Activated naive CD8-positive, alpha-beta T cell treated with anti-CD3 and anti-CD28 coated beads, Interleukin-2, amount 10 ng/mL, durations not matched to agents 7 days and 5 days (primary cell): ENCODE measurements around the gene KIAA1217. TPM values are rescaled to one million over a fixed set of nuclear protein-coding genes. Genes with fewer than 3 reads are reported as not detected.

Experiments used
- ATAC-seq: fragments of 150-1000 bp; cut with Tn5 transposase; one replicate; pipeline ENCODE4 v1.10.0; 2021; ENCODE audit warnings: low read depth, moderate library complexity
- POLR2A ChIA-PET: fragments of 350-600 bp; sonication (Branson Sonifier 250); formaldehyde crosslinking; loops from one replicate; lab custom pipeline; 2021; ENCODE audit warnings: antibody characterized with exemption; lab: Charles Lee
- DNase-seq: peaks from one replicate; pipeline ENCODE4 v3.0.0; 2021
- H3K27ac Mint-ChIP-seq: one replicate; pipeline ENCODE4 v1.8.0; 2022; ENCODE audit warnings: mild to moderate bottlenecking, mixed read lengths
- H3K27me3 Mint-ChIP-seq: one replicate; pipeline ENCODE4 v1.8.0; 2022; ENCODE audit warnings: mild to moderate bottlenecking, moderate library complexity, mixed read lengths
- H3K36me3 Mint-ChIP-seq: one replicate; pipeline ENCODE4 v1.8.0; 2021; ENCODE audit warnings: mild to moderate bottlenecking, mixed read lengths
- H3K4me1 Mint-ChIP-seq: one replicate; pipeline ENCODE4 v1.8.0; 2021; ENCODE audit warnings: mixed read lengths
- H3K4me3 Mint-ChIP-seq: one replicate; pipeline ENCODE4 v1.8.0; 2022; ENCODE audit warnings: mild to moderate bottlenecking, moderate library complexity, mixed read lengths
- H3K9me3 Mint-ChIP-seq: one replicate; pipeline ENCODE4 v1.8.0; 2021; ENCODE audit warnings: mixed read lengths
- total RNA-seq, 2 experiments: library from RNA; stranded (reverse); gene quantifications; one replicate each; pipeline ENCODE4 v1.2.3, GENCODE V29; 2021

Gene KIAA1217
- total RNA-seq, 2 experiments from 2014 or later = 0.06 TPM; not detected in 1

DNA sequence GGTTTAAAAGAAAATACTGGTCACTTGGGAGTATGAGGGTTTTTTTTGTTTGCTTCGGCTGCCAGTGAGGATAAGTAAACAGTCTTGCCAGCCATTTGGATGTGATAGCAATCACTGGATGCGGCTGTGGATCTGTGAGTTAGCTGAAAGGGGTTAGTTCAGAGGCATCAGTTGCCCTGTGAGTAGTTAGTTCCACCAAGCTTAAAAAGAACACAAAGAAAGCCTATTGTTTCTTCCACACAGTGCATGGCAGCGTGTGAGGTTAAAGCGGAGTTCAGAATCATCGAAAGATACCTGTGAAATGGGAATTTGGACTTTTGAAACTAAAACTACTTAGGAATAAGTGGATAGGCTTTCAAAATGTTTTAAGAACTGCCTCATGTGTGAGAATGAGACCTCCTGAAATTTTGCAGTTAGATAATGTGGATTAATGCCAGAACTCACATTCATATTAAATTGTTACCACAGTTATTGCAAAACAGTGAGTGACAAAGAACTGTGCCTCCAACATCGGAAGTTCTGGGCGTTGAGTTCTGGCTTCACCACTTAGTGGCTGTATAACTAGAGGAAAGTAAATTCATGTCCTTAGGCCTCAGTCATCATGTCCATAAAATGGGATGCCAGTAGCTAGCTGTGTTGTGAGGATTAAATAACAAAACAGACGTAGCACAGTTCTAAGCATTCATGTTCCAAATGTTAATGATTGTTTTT, 31.3 kb downstream of the KIAA1217 start:
- Mint-ChIP-seq H3K36me3 (no peaks in the 10 kb centered on the region), H3K9me3 (no peaks in the 10 kb centered on the region), H3K27ac (no peak overlapping the region), H3K4me1 (no peaks in the 10 kb centered on the region), H3K27me3 (peaks cover 11% of the 10 kb centered on the region), H3K4me3 (no peak overlapping the region)
- ATAC-seq (no peak), DNase-seq (no peak)
- POLR2A ChIA-PET = no interaction called here

DNA sequence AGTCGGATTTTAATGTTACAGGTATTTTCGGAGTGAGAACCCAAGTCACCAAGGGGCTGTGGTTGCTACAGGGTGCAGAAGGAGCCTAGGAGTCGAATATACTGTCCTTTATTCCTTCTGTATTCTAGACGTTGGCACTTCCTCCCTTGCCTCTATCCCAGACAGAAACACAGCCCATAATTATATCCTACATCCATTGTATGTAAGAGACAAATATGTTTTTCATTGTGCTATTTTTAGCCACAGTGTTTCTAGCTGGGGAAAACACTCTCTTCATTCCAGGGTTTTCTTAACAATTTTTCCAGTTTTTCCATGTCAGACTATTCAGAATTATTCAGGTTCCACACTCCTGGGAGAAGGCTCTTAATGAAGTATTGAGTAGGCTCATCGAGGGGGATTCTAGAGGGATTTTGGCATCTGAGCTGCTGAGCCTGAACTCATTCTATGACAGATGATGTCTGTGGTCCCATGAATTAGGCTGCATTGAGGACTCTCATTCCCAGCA, 32.6 kb downstream of the KIAA1217 start:
- POLR2A ChIA-PET = no interaction called here
- H3K4me3 Mint-ChIP-seq = no peak overlapping the region
- H3K9me3 Mint-ChIP-seq = no peaks in the 10 kb centered on the region
- peaks cover 11% of the 10 kb centered on the region for H3K27me3 Mint-ChIP-seq
- no peaks in the 10 kb centered on the region for H3K36me3 Mint-ChIP-seq
- no peak for DNase-seq
- no peak overlapping the region for H3K27ac Mint-ChIP-seq
- ATAC-seq = no peak
- no peaks in the 10 kb centered on the region for H3K4me1 Mint-ChIP-seq

DNA sequence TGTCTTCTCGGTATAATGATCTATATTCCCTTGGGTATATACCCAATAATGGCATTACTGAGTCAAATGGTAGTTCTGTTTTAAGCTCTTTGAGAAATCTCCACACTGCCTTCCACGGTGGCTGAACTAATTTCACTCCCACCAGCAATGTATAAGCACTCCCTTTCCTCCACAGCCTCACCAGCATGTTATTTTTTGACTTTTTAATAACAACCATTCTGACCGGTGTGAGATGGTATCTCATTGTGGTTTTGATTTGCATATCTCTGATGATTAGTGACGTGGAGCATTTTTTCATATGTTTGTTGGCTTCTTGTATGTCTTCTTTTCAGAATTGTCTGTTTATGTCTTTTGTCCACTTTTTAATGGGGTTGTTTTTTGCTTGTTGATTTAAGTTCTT, 33.6 kb downstream of the KIAA1217 start:
- Mint-ChIP-seq H3K36me3 (no peaks in the 10 kb centered on the region), H3K4me1 (no peaks in the 10 kb centered on the region), H3K4me3 (no peak overlapping the region), H3K27ac (no peak overlapping the region), H3K27me3 (peaks cover 11% of the 10 kb centered on the region), H3K9me3 (no peaks in the 10 kb centered on the region)
- POLR2A ChIA-PET = no interaction called here
- no peak for ATAC-seq
- no peak for DNase-seq

DNA sequence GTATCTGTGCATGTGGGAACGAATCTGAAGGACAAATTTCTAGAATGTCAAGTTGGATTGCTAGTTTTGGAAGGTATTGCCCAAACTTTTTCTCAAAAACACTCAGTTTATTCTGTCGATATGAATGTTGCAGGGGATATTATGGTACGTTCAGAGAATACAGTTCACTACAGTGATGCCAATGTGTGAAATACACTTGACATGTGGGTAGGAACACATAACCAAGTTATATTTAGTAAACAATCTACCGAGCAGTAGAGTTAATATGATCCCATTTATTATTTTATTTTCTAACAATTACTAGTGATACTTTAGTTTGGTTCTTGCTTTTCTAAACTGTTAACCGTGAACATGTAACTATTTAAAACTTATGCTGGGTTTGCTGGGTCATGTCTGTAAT, 37.4 kb downstream of the KIAA1217 start:
- H3K9me3 Mint-ChIP-seq = no peaks in the 10 kb centered on the region
- H3K4me1 Mint-ChIP-seq = no peaks in the 10 kb centered on the region
- DNase-seq (no peak), ATAC-seq (no peak)
- H3K4me3 Mint-ChIP-seq = no peak overlapping the region
- no peaks in the 10 kb centered on the region for H3K36me3 Mint-ChIP-seq
- no peak overlapping the region for H3K27ac Mint-ChIP-seq
- no peaks in the 10 kb centered on the region for H3K27me3 Mint-ChIP-seq
- POLR2A ChIA-PET = no interaction called here

DNA sequence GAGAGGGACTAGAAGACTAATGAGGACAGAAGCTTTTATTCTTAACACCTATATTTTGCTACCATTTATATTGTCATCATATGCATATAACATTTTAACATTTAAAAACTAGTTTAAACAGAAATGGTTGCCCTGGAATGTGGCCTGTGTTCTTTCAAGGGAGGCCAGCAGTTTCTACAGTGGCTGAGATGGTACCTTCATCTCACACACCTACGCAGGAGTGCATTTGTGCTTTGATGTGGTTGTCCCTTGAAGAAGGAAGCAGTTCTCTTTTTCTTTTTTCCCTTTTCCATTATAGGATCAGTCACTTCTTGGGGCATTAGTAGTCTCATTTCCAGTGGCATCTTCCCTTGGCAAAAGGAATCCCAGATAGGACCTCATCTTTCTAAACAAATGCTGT, 38.9 kb downstream of the KIAA1217 start:
- ATAC-seq (no peak), DNase-seq (no peak)
- POLR2A ChIA-PET = no interaction called here
- H3K27ac Mint-ChIP-seq = no peak overlapping the region
- no peaks in the 10 kb centered on the region for H3K9me3 Mint-ChIP-seq
- no peaks in the 10 kb centered on the region for H3K27me3 Mint-ChIP-seq
- H3K36me3 Mint-ChIP-seq = no peaks in the 10 kb centered on the region
- no peaks in the 10 kb centered on the region for H3K4me1 Mint-ChIP-seq
- H3K4me3 Mint-ChIP-seq = no peak overlapping the region

DNA sequence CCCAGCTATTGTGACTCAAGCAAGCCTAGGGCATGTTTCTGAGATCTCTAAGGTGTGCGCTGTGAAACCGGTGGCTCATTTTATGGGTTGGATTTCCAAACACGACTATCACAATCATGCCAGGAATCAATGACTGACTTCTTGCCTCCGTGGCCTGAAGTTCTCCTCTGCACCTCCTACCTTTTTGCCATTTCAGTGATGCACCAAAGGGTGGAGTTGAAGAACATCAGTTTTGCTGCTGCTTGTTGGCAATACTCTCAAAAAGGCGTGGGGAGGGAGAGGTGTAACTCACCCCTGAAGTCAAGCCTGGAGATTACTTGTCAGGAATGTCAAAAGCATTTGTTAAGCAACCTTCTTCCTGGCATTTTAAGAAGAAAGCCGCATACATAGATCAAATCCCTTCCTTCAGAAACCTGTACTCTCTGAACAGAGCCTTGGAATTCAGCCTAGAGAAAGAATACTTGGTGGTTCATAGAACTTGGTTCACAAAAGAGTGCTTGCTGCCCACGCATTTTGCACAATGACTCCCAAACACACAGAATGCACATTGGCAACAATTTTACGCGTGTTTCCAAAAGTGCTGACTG, 41.0 kb downstream of the KIAA1217 start:
- POLR2A ChIA-PET = no interaction called here
- Mint-ChIP-seq H3K4me3 (no peak overlapping the region), H3K9me3 (no peaks in the 10 kb centered on the region), H3K4me1 (no peaks in the 10 kb centered on the region), H3K27ac (no peak overlapping the region), H3K27me3 (no peaks in the 10 kb centered on the region), H3K36me3 (no peaks in the 10 kb centered on the region)
- ATAC-seq (no peak), DNase-seq (no peak)

DNA sequence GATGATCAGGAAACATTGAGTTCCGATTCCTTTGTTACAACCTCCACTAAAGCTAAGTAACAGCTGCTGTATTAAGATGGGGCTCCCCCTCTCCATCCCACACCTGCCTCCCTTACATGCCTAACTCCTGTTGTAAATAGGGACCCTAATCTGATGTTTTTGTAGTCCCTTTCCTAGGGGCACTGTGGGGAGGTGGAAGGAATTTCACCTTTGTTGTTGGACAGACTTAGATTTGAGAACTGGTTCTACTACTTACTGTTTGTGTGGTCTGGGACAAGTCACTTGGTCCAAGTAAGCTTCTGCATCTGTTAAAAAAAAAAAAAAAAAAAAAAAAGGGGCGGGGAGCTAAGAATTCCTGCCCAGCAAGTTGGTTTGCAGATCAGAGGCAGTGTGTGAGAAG, 42.6 kb downstream of the KIAA1217 start:
- Mint-ChIP-seq H3K9me3 (no peaks in the 10 kb centered on the region), H3K36me3 (no peaks in the 10 kb centered on the region), H3K4me3 (no peak overlapping the region), H3K4me1 (no peaks in the 10 kb centered on the region), H3K27ac (no peak overlapping the region), H3K27me3 (no peaks in the 10 kb centered on the region)
- no peak for ATAC-seq
- no peak for DNase-seq
- POLR2A ChIA-PET = no interaction called here

DNA sequence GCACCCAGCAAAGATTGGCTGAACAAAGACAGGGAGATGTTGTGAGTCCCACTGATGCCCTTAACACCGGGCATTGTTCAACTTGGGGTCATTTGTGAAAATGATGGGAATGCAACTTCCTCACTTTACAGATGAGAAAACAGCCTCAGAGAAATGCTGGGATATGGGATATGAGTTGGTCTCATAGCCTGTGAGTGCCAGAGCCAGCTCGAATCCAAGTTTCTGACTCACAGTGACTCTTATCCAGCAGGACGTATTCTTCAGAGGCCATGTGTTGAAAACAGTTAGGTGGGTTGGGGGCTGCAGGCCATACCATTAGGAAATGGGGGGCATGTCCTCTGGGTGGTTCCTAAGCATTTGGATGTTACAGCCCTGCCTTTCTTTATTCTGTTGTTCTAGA, 45.2 kb downstream of the KIAA1217 start:
- H3K4me1 Mint-ChIP-seq = no peaks in the 10 kb centered on the region
- DNase-seq (no peak), ATAC-seq (no peak)
- no peaks in the 10 kb centered on the region for H3K27me3 Mint-ChIP-seq
- H3K4me3 Mint-ChIP-seq = no peak overlapping the region
- H3K9me3 Mint-ChIP-seq = no peaks in the 10 kb centered on the region
- H3K27ac Mint-ChIP-seq = no peak overlapping the region
- POLR2A ChIA-PET = no interaction called here
- H3K36me3 Mint-ChIP-seq = no peaks in the 10 kb centered on the region

DNA sequence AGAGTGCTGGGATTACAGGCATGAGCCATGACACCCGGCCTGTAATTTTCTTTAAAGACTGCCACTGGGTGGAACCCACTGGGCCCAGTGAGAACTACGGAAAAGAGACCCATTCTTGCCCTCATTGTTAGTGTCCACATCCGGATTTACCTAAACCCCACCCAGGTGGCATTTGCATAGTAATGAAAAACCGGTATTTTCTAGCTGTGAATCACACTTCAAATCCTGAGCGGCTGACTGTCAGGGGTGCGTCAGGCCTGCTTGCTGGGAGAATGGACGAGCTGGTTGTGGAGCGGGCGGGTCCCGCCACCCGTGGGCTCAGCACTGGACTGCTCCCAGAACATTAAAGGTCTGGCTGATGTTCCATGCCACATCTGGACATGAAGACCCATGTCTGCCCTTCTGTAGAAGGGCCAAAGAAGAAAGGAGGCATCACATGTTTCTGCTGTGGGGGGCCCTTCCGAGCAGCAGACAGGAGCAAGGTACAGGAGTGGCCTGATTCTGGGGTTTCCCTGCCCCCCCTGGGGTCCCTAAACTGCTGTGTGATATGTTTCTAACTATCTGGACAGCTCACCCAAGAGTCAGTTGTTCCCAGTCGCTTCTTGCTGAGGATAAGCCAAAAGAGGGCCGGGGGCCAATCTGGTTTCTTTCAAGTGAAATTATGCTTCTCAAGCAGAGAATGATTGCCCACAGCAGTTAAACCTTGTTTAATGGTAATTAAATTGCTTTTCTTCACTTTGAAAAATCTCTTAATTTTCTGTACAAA, 46.4 kb downstream of the KIAA1217 start:
- Mint-ChIP-seq H3K27me3 (no peaks in the 10 kb centered on the region), H3K36me3 (no peaks in the 10 kb centered on the region), H3K9me3 (no peaks in the 10 kb centered on the region), H3K4me3 (no peak overlapping the region), H3K27ac (no peak overlapping the region), H3K4me1 (no peaks in the 10 kb centered on the region)
- DNase-seq (no peak), ATAC-seq (no peak)
- POLR2A ChIA-PET = no interaction called here

DNA sequence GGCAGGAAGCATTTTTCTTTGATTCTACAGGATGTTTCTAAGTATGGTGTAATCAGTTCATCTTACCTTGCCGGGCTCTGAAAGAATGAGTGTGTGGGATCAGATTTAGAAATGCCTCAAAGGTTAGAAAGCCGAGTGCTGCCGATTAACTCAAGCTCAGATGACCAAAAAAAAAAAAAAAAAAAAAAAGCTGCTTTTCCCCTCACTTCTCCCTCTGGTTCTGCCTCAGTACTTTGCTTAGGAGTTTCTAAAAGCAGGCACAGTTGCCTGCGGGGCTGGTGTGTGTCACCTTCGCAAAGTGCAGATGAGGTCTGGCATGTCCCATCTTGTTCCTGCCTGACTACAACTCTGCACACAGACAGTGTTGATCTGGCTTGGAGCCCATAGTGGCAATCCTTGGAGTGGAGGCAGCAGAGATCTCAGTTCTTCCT, 47.0 kb downstream of the KIAA1217 start:
- no peaks in the 10 kb centered on the region for H3K27me3 Mint-ChIP-seq
- POLR2A ChIA-PET = no interaction called here
- H3K27ac Mint-ChIP-seq = no peak overlapping the region
- no peaks in the 10 kb centered on the region for H3K9me3 Mint-ChIP-seq
- H3K36me3 Mint-ChIP-seq = no peaks in the 10 kb centered on the region
- no peaks in the 10 kb centered on the region for H3K4me1 Mint-ChIP-seq
- no peak overlapping the region for H3K4me3 Mint-ChIP-seq
- ATAC-seq (no peak), DNase-seq (no peak)

DNA sequence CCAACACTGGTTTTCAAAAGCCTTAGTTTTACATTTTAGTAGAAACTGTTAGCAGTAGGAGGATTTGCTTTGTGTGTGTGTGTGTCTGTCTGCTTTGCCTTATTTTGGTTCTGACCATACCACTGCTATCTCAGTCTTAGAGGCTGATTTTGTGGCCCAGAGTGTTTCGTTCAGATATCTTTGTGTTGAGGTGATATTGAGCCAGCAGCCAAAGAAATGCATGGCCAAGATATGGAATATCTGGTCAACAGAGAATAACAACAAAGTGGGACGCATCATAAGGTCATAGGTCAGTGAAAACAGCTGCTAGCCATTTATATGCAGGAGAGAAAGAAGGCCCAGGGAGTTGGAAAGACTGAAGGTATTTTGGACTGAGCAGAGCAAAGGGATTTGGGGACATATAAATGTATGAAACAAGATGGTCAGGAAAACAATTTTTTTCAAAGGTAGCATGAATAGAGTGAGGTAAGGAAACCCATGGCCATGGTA, 47.7 kb downstream of the KIAA1217 start:
- no peaks in the 10 kb centered on the region for H3K27me3 Mint-ChIP-seq
- no peak for ATAC-seq
- H3K27ac Mint-ChIP-seq = no peak overlapping the region
- H3K9me3 Mint-ChIP-seq = no peaks in the 10 kb centered on the region
- DNase-seq = no peak
- H3K4me3 Mint-ChIP-seq = no peak overlapping the region
- H3K4me1 Mint-ChIP-seq = no peaks in the 10 kb centered on the region
- POLR2A ChIA-PET = no interaction called here
- no peaks in the 10 kb centered on the region for H3K36me3 Mint-ChIP-seq

DNA sequence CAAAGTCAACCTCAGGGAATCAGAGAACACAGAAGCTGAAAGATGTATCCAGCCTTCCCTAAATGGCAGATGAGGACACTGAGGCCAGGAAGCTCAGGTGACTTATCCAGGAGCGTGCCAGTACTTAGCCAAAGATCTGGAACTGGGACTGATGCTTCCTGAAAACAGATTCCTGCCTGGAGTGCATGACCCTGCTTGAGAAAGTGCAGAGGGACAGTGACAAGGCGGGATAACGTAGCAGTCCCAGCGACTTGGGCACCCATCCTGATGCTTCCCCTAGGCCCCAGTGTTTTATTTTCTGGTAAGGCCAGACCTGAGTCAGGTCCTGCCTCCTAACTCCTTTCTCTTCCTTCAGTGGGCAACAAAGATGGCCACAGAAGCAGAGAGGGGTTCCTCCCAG, 48.6 kb downstream of the KIAA1217 start:
- no peaks in the 10 kb centered on the region for H3K9me3 Mint-ChIP-seq
- H3K27me3 Mint-ChIP-seq = peaks cover 1% of the 10 kb centered on the region
- H3K4me1 Mint-ChIP-seq = no peaks in the 10 kb centered on the region
- POLR2A ChIA-PET = no interaction called here
- H3K36me3 Mint-ChIP-seq = no peaks in the 10 kb centered on the region
- no peak overlapping the region for H3K4me3 Mint-ChIP-seq
- ATAC-seq (no peak), DNase-seq (no peak)
- no peak overlapping the region for H3K27ac Mint-ChIP-seq

DNA sequence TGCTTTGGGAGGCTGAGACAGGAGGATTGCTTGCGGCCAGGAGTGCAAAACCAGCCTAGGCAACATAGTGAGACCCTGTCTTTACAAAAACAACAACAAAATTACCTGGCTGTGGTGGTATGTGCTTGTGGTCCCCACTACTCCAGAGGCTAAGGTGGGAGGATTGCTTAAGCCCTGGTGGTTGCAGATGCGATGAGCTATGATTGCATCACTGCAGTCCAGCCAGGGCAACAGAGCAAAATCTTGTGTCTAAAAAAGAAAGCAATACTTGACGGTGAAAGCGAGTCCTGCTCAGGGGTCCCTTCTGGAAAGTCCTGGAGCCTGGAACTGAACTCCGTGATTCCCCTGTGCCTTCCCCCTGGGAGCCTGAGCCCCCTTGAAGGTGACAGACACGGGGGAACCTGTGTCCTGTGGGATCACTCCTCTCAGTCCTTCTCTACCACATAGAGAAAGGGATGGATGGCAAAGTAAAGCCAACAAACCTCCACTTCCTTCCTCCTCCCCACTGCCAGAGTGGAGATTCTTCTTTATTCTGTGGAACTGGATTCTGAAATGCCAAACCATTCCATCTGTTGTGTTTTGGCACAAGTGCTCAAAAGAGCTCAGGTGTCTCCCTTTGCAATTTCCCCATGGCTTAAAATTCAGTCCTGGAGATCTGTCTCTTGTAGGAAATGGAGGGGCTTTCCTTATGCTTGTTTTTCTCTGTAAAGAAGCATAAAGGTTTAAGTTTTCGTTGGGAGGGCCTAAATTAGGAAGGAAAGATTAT, 50.6 kb downstream of the KIAA1217 start:
- H3K9me3 Mint-ChIP-seq = no peaks in the 10 kb centered on the region
- peaks cover 1% of the 10 kb centered on the region for H3K27me3 Mint-ChIP-seq
- POLR2A ChIA-PET = no interaction called here

More for the DNA sequence above, 50.6 kb downstream of the KIAA1217 start:
- DNase-seq (no peak), ATAC-seq (no peak)
- Mint-ChIP-seq H3K4me3 (no peak overlapping the region), H3K27ac (no peak overlapping the region), H3K36me3 (no peaks in the 10 kb centered on the region), H3K4me1 (no peaks in the 10 kb centered on the region)
